Stomach smooth muscle (tissue), 2 donors: ENCODE data around the gene SMARCA4.
"Not testable (repeated sequence)": the region's sequence is repeated elsewhere in the genome, so short reads cannot be mapped to it uniquely, and the experiment has no call there.

Experiments used
- H3K27ac ChIP-seq: one replicate; pipeline ENCODE4 v1.7.0; 2013; ENCODE audit warnings: mild to moderate bottlenecking, low read length, inconsistent platforms
- H3K27me3 ChIP-seq, 2 donors: one replicate each; pipeline ENCODE4 v1.7.0; 2013; ENCODE audit warnings: low read length in 2 of 2; ENCODE audit not compliant: insufficient read depth in 2 of 2, control insufficient read depth in 1 of 2
- H3K36me3 ChIP-seq, 2 donors: one replicate each; pipeline ENCODE4 v1.7.0; 2013; ENCODE audit warnings: low read length in 2 of 2; ENCODE audit not compliant: control insufficient read depth in 2 of 2, insufficient read depth in 2 of 2
- H3K4me1 ChIP-seq: one replicate; pipeline ENCODE4 v1.7.0; 2013; ENCODE audit warnings: low read length; ENCODE audit not compliant: control insufficient read depth, insufficient read depth
- H3K4me3 ChIP-seq, 2 donors: one replicate each; pipeline ENCODE4 v1.7.0; 2013; ENCODE audit warnings: low read length in 2 of 2
- H3K9ac ChIP-seq, 2 donors: one replicate each; pipeline ENCODE4 v1.7.0; 2013; ENCODE audit warnings: low read length in 2 of 2, mild to moderate bottlenecking in 1 of 2
- H3K9me3 ChIP-seq, 2 donors: one replicate each; pipeline ENCODE4 v1.7.0; 2013; ENCODE audit warnings: low read length in 2 of 2; ENCODE audit not compliant: control insufficient read depth in 2 of 2
- donor health status: healthy.
- donor health status: Pancreatic carcinoma.

Gene SMARCA4

GRCh38 chr19:11070123-11070522 lies 109.3 kb downstream of the SMARCA4 start:
- Histone ChIP-seq H3K9me3 (no peaks in the 10 kb centered on the region), H3K27me3 (no peaks in the 10 kb centered on the region), H3K36me3 (peaks cover 0 to 2% of the 10 kb centered on the region in 2 donors), H3K9ac (no peak overlapping the region), H3K27ac (no peak overlapping the region), H3K4me3 (no peak overlapping the region), H3K4me1 (no peaks in the 10 kb centered on the region)

- Histone ChIP-seq H3K4me1 (no peaks in the 10 kb centered on the region), H3K9me3 (no peaks in the 10 kb centered on the region), H3K27me3 (no peaks in the 10 kb centered on the region), H3K36me3 (no peaks in the 10 kb centered on the region), H3K4me3 (no peak overlapping the region), H3K9ac (no peak overlapping the region), H3K27ac (no peak overlapping the region)
Observed at GRCh38 chr19:11073568-11073967, 112.7 kb downstream of the SMARCA4 start.

- H3K4me1 ChIP-seq, H3K36me3 ChIP-seq, H3K9me3 ChIP-seq, H3K4me3 ChIP-seq, H3K9ac ChIP-seq, H3K27ac ChIP-seq, H3K27me3 ChIP-seq: not testable (repeated sequence)
Observed at GRCh38 chr19:11076792-11077191, 116.0 kb downstream of the SMARCA4 start.

- Histone ChIP-seq H3K4me3 (no peak overlapping the region), H3K27ac (no peak overlapping the region), H3K36me3 (no peaks in the 10 kb centered on the region), H3K4me1 (peaks cover 2% of the 10 kb centered on the region), H3K9me3 (no peaks in the 10 kb centered on the region), H3K27me3 (no peaks in the 10 kb centered on the region), H3K9ac (no peak overlapping the region)
Observed at GRCh38 chr19:11078893-11079292, 118.1 kb downstream of the SMARCA4 start.

- H3K36me3 ChIP-seq: no peaks in the 10 kb centered on the region
- H3K4me3 ChIP-seq: no peak overlapping the region
- H3K9ac ChIP-seq: no peak overlapping the region
- H3K27ac ChIP-seq: no peak overlapping the region
- H3K9me3 ChIP-seq: no peaks in the 10 kb centered on the region
- H3K27me3 ChIP-seq: no peaks in the 10 kb centered on the region
- H3K4me1 ChIP-seq: peaks cover 3% of the 10 kb centered on the region
Observed at GRCh38 chr19:11079999-11080398, 119.2 kb downstream of the SMARCA4 start.

GRCh38 chr19:11087870-11088505 lies 127.2 kb downstream of the SMARCA4 start:
- Histone ChIP-seq H3K27ac (peak overlapping the region; percentile 82), H3K4me3 (no peak overlapping the region), H3K9me3 (no peaks in the 10 kb centered on the region), H3K9ac (peak overlapping the region in 1 of 2 donors; percentile 92), H3K4me1 (peaks cover 36% of the 10 kb centered on the region), H3K36me3 (no peaks in the 10 kb centered on the region), H3K27me3 (peaks cover 0 to 2% of the 10 kb centered on the region in 2 donors)

- no peaks in the 10 kb centered on the region for H3K9me3 ChIP-seq
- H3K4me3 ChIP-seq: peak overlapping the region; percentile 26 to 73
- peaks cover 36% of the 10 kb centered on the region for H3K4me1 ChIP-seq
- peak overlapping the region; percentile 82 for H3K27ac ChIP-seq
- H3K9ac ChIP-seq: peak overlapping the region; percentile 6 to 92
- no peaks in the 10 kb centered on the region for H3K36me3 ChIP-seq
- H3K27me3 ChIP-seq: peaks cover 0 to 2% of the 10 kb centered on the region in 2 donors
Observed at GRCh38 chr19:11088506-11089253, 127.8 kb downstream of the SMARCA4 start.

- Histone ChIP-seq H3K4me1 (peaks cover 34% of the 10 kb centered on the region), H3K9me3 (no peaks in the 10 kb centered on the region), H3K36me3 (no peaks in the 10 kb centered on the region), H3K27me3 (peaks cover 0 to 2% of the 10 kb centered on the region in 2 donors), H3K27ac (peak within 1 kb of the TSS; percentile 82), H3K4me3 (peak within 1 kb of the TSS; percentile 26 to 73), H3K9ac (peak within 1 kb of the TSS; percentile 51 to 92)
Observed at GRCh38 chr19:11089254-11090013, 128.6 kb downstream of the SMARCA4 start, which contains the start of gene LDLR. Gene LDLR, plus strand, starts transcription at chr19:11089463. Its CDS starts 86 bp downstream, at chr19:11089549.

- peak overlapping the region; percentile 51 to 92 for H3K9ac ChIP-seq
- H3K9me3 ChIP-seq, H3K36me3 ChIP-seq, H3K27me3 ChIP-seq: not testable (repeated sequence)
- peak overlapping the region; percentile 82 for H3K27ac ChIP-seq
- H3K4me1 ChIP-seq: peaks cover 35% of the 10 kb centered on the region
- H3K4me3 ChIP-seq: peak overlapping the region; percentile 26 to 73
Observed at GRCh38 chr19:11090014-11090263, 129.1 kb downstream of the SMARCA4 start.

- peak overlapping the region; percentile 89 to 92 for H3K9ac ChIP-seq
- H3K9me3 ChIP-seq: no peaks in the 10 kb centered on the region
- H3K27ac ChIP-seq: peak overlapping the region; percentile 87
- H3K4me3 ChIP-seq: peak overlapping the region; percentile 81 to 92
- peaks cover 0 to 2% of the 10 kb centered on the region in 2 donors for H3K27me3 ChIP-seq
- no peaks in the 10 kb centered on the region for H3K36me3 ChIP-seq
- H3K4me1 ChIP-seq: peaks cover 33% of the 10 kb centered on the region
Observed at GRCh38 chr19:11090264-11090996, 129.6 kb downstream of the SMARCA4 start.
